Measurements from ENCODE around the gene ECD. TPM values are rescaled to one million over a fixed set of nuclear protein-coding genes. Genes with fewer than 3 reads are reported as not detected.

The ECD gene
- total RNA-seq, 4 donors from 2014 or later = 6.4 to 27.0 (median 24.7) TPM

DNA sequence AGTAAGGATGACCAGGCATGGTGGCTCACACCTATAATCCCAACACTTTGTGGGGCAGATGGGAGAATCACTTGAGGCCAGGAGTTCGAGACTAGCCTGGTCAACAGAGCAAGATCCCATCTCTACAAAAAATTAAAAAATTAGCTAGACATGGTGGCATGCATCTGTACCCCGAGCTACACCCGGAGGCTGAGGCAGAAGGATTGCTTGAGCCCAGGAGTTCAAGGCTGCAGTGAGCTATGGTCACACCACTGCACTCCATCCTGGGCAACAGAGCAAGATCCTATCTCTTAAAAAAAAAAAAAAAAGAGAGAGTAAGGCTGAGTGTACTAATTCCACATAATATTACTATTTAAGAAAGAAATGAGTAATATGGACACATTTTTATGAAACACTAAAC lies 75.0 kb downstream of the ECD start:
- no peak for DNase-seq
- Histone ChIP-seq H3K9me3 (no peaks in the 10 kb centered on the region), H3K4me3 (no peak overlapping the region), H3K36me3 (no peaks in the 10 kb centered on the region), H3K4me1 (peaks cover 6 to 18% (median 10%) of the 10 kb centered on the region in 4 donors), H3K27me3 (no peaks in the 10 kb centered on the region), H3K27ac (no peak overlapping the region)
- 94% methylated on average over 3 of the region's 3 CpGs; no CpG with 5 or more reads in 1 of the 2 donors for WGBS, 2 donors (ENCODE audit: low coverage in 1 of 2)
- no peak for TF ChIP-seq EP300 (IDR thresholded peaks at IDR 0.05; ENCODE audit: low read depth)
- TF ChIP-seq CTCF (IDR thresholded peaks at IDR 0.05) = no peak
- TF ChIP-seq POLR2A (IDR thresholded peaks at IDR 0.05) = no peak
- TF ChIP-seq POLR2AphosphoS5 (IDR thresholded peaks at IDR 0.05) = no peak
- in situ Hi-C loops (cut with MboI; ENCODE audit: low pct_ligation_motif_present in 1 of 4, low pct_unique_long_range_greater_than_20kb in 1 of 4, low sequenced_read_pairs in 3 of 4) = loop anchor here in 1 of 4 donors (10.0 kb wide), 1 partner anchor 72 kb away; the partner anchor contains the start of genes ECD and FAM149B1
- intact Hi-C loops (cut with DNase I; ENCODE audit: low total_unique reads) = no loop called here

DNA sequence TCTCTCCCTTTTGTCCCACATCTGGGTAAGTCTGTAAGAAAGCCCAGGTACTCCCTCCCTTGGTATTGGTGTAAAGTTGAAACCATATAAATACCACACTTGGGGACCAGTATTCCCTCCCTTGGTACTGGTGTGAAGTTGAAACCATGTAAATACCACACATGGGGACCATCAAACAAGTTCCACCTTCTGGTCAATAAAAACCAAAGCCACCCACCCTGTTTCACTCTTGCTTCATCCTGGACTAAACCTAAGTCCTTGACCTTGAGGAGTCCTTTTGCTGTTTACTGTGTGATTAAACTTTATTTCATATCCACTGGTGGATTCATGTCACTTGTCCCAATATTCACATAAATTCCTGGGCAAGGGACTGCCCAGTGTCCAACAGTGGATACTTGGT lies 79.5 kb downstream of the ECD start:
- in situ Hi-C loops (cut with MboI; ENCODE audit: low pct_ligation_motif_present in 1 of 4, low pct_unique_long_range_greater_than_20kb in 1 of 4, low sequenced_read_pairs in 3 of 4) (no loop called here), intact Hi-C loops (cut with DNase I; ENCODE audit: low total_unique reads) (no loop called here)
- no peaks in the 10 kb centered on the region for H3K9me3 ChIP-seq
- no peaks in the 10 kb centered on the region for H3K27me3 ChIP-seq
- no peaks in the 10 kb centered on the region for H3K36me3 ChIP-seq
- H3K4me3 ChIP-seq = no peak overlapping the region
- no peak for DNase-seq
- TF ChIP-seq POLR2A (IDR thresholded peaks at IDR 0.05) (no peak), CTCF (IDR thresholded peaks at IDR 0.05) (no peak), POLR2AphosphoS5 (IDR thresholded peaks at IDR 0.05) (no peak), EP300 (IDR thresholded peaks at IDR 0.05; ENCODE audit: low read depth) (no peak)
- peaks cover 0 to 5% (median 3%) of the 10 kb centered on the region in 4 donors for H3K4me1 ChIP-seq
- no peak overlapping the region for H3K27ac ChIP-seq

DNA sequence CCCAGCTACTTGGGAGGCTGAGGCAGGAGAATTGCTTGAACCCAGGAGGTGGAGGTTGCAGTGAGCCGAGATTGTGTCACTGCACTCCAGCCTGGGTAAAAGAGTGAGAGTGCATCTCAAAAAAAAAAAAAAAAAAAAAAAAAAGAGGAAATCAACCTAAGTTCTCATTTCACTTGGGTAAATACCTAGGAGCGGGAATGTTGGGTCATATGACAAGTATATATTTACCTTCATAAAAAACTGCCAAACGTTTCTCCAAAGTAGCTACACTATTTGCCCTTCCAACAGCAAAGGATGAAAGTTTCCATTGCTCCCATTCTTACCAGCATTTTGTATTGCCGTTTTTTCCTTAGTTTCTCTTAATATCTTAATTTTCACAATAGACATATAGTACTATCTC lies 81.0 kb downstream of the ECD start:
- DNase-seq = no peak
- WGBS, 2 donors (ENCODE audit: low coverage in 1 of 2) = 59 to 63% methylated on average over 4 of the region's 4 CpGs
- Histone ChIP-seq H3K4me1 (peaks cover 0 to 11% (median 7%) of the 10 kb centered on the region in 4 donors), H3K9me3 (no peaks in the 10 kb centered on the region), H3K27ac (no peak overlapping the region), H3K36me3 (no peaks in the 10 kb centered on the region), H3K27me3 (no peaks in the 10 kb centered on the region), H3K4me3 (no peak overlapping the region)
- in situ Hi-C loops (cut with MboI; ENCODE audit: low pct_ligation_motif_present in 1 of 4, low pct_unique_long_range_greater_than_20kb in 1 of 4, low sequenced_read_pairs in 3 of 4) (no loop called here), intact Hi-C loops (cut with DNase I; ENCODE audit: low total_unique reads) (no loop called here)
- TF ChIP-seq EP300 (IDR thresholded peaks at IDR 0.05; ENCODE audit: low read depth) = no peak
- TF ChIP-seq POLR2A (IDR thresholded peaks at IDR 0.05) = no peak
- no peak for TF ChIP-seq POLR2AphosphoS5 (IDR thresholded peaks at IDR 0.05)
- no peak for TF ChIP-seq CTCF (IDR thresholded peaks at IDR 0.05)

- in situ Hi-C loops (cut with MboI; ENCODE audit: low pct_ligation_motif_present in 1 of 4, low pct_unique_long_range_greater_than_20kb in 1 of 4, low sequenced_read_pairs in 3 of 4) (no loop called here), intact Hi-C loops (cut with DNase I; ENCODE audit: low total_unique reads) (no loop called here)
- no peak for DNase-seq
- no peaks in the 10 kb centered on the region for H3K36me3 ChIP-seq
- no peak overlapping the region for H3K27ac ChIP-seq
- 89 to 100% methylated on average over 3 to 5 of the region's 5 CpGs for WGBS, 2 donors (ENCODE audit: low coverage in 1 of 2)
- H3K4me1 ChIP-seq = peaks cover 4 to 16% (median 7%) of the 10 kb centered on the region in 4 donors
- H3K27me3 ChIP-seq = no peaks in the 10 kb centered on the region
- TF ChIP-seq POLR2A (IDR thresholded peaks at IDR 0.05) (no peak), EP300 (IDR thresholded peaks at IDR 0.05; ENCODE audit: low read depth) (no peak), CTCF (IDR thresholded peaks at IDR 0.05) (no peak)
- H3K4me3 ChIP-seq = no peak overlapping the region
- H3K9me3 ChIP-seq = no peaks in the 10 kb centered on the region
Observed at GRCh38 chr10:73084209-73084608, 83.6 kb downstream of the ECD start.

Small RNA genes within 50 kb of the gene (small RNA-seq; reads per million reads assigned to genes)
- 0 reads per million in 4 donors for gene RF00019
- 0 to 1.5 (median 0.71) reads per million in 4 donors for gene SNORA11F

Other genes with a start within 250 kb of the ECD start
- 10 to 100 TPM in 2 of 4 donors, 1 to 10 TPM in 1, not detected in 1; 8.9 to 29.2 (median 12.0) TPM for gene PLA2G12B, start 213.2 kb downstream of the ECD start, total RNA-seq
- 10 to 100 TPM; 10.5 to 28.6 (median 14.4) TPM for gene P4HA1, start 71.1 kb downstream of the ECD start, total RNA-seq
- 10 to 100 TPM in 1 of 4 donors, 1 to 10 TPM in 2, under 1 TPM in 1; 1.00 to 25.1 (median 4.6) TPM for gene NUDT13, start 57.6 kb downstream of the ECD start, total RNA-seq
- 10 to 100 TPM in 3 of 4 donors, 1 to 10 TPM in 1; 9.7 to 32.0 (median 17.3) TPM for gene FAM149B1, start 111 bp upstream of the ECD start, total RNA-seq
- 10 to 100 TPM in 3 of 4 donors, 1 to 10 TPM in 1; 8.2 to 15.9 (median 14.6) TPM for gene DNAJC9, start 79.2 kb upstream of the ECD start, total RNA-seq
- 10 to 100 TPM; 41.0 to 54.5 (median 46.6) TPM for gene MRPS16, start 84.6 kb upstream of the ECD start, total RNA-seq
- gene CFAP70, start 190.9 kb upstream of the ECD start, total RNA-seq = 1 to 10 TPM in 3 of 4 donors, under 1 TPM in 1; 0.37 to 2.7 (median 1.6) TPM
- gene ANXA7, start 246.1 kb upstream of the ECD start, total RNA-seq = 100 to 1,000 TPM in 1 of 4 donors, 10 to 100 TPM in 3; 12.3 to 110 (median 64.1) TPM